Activated T-helper 2 cell treated with anti-CD3 and anti-CD28 coated beads, Interferon-gamma antibody, Interleukin-2, Interleukin-4, amounts not matched to agents 10 μg/mL and 5 μg/mL and 100 μg/mL, durations not matched to agents 14 hours and 24 hours and 36 hours (primary cell): ENCODE results near the gene HMCN1. TPM values are rescaled to one million over a fixed set of nuclear protein-coding genes. Genes with fewer than 3 reads are reported as not detected.

Experiments
- DNase-seq: peaks from one replicate; pipeline ENCODE4 v3.0.0; 2021; ENCODE audit warnings: low spot score
- H3K27ac Mint-ChIP-seq: one replicate; pipeline ENCODE4 v1.8.0; 2021; ENCODE audit warnings: mixed read lengths
- H3K27me3 Mint-ChIP-seq: one replicate; pipeline ENCODE4 v1.8.0; 2021; ENCODE audit warnings: low read depth, mixed read lengths
- H3K36me3 Mint-ChIP-seq: one replicate; pipeline ENCODE4 v1.8.0; 2021; ENCODE audit warnings: low read depth, mixed read lengths
- H3K4me1 Mint-ChIP-seq: one replicate; pipeline ENCODE4 v1.8.0; 2021; ENCODE audit warnings: low read depth, mixed read lengths
- H3K4me3 Mint-ChIP-seq: one replicate; pipeline ENCODE4 v1.8.0; 2021; ENCODE audit warnings: low read depth, mild to moderate bottlenecking, moderate library complexity, mixed read lengths
- H3K9me3 Mint-ChIP-seq: one replicate; pipeline ENCODE4 v1.8.0; 2021; ENCODE audit warnings: mixed read lengths
- intact Hi-C: fragments of 100-400 bp; cut with micrococcal nuclease; formaldehyde crosslinking; loops from one replicate; pipeline ENCODE4 v1.15.1; 2023
- total RNA-seq: library from RNA; stranded (reverse); gene quantifications from 2 replicates; pipeline ENCODE4 v1.2.3, GENCODE V29; 2022

The HMCN1 gene
- total RNA-seq, 1 donor from 2014 or later, result 0.18 TPM

DNA sequence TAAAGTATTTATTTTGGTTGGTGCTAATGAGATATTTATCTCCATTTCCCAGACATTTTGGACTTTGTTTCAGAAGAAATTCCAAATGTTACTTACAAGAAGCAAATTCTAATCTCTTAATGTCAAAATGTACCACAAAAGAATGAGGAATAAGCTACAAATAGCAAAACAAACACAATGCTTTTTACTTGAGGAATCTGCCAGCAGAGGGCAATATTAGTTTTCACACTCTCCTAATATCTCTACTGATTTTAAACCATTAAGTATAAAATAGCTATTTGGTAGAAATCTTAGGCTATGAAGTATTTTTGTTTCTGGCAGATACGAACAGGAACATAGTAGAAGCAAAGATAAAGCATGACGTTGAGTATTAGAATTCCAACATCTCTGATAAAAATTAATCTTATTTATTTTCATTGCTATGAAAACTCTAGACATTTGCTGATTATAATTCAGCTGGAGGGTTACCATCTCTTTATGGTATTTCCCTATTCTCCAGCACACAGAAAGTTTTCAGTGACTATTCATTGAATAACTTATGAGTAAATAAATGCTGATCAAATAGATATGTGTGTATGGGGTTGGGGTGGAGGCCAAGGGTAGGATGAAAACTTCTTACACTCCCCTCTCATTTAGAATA is 13.4 kb upstream of the HMCN1 start:
- Mint-ChIP-seq H3K36me3 (no peaks in the 10 kb centered on the region), H3K9me3 (no peaks in the 10 kb centered on the region), H3K4me1 (no peaks in the 10 kb centered on the region), H3K27ac (no peak overlapping the region), H3K27me3 (peaks cover 33% of the 10 kb centered on the region), H3K4me3 (no peak overlapping the region)
- intact Hi-C loops, result no loop called here
- DNase-seq, result no peak

DNA sequence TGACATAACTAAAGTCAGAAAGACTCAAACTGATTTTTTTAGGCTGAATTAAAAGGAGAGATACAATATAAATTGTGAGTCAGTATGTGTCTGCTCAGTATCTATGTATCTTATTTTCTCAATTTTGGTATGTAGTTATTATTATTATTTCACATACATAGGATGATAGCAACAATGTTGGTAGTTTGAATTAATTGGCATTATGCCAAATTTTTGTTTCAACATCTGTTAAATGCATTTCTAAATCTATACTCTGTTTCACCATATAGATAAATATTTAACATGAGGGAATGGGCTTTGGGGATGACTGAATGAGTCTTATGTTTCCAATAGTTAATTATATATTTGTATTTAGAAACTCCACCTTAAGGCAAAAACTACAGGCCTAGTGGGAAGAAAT is 12.6 kb upstream of the HMCN1 start:
- Mint-ChIP-seq H3K9me3 (no peaks in the 10 kb centered on the region), H3K27me3 (peaks cover 31% of the 10 kb centered on the region), H3K4me1 (no peaks in the 10 kb centered on the region), H3K27ac (no peak overlapping the region), H3K36me3 (no peaks in the 10 kb centered on the region), H3K4me3 (no peak overlapping the region)
- intact Hi-C loops, result no loop called here
- DNase-seq, result no peak

GRCh38 chr1:185722098-185722497 is 12.1 kb upstream of the HMCN1 start:
- Mint-ChIP-seq H3K27ac (no peak overlapping the region), H3K36me3 (no peaks in the 10 kb centered on the region), H3K4me3 (no peak overlapping the region), H3K27me3 (peaks cover 31% of the 10 kb centered on the region), H3K9me3 (no peaks in the 10 kb centered on the region), H3K4me1 (no peaks in the 10 kb centered on the region)
- DNase-seq, result no peak
- intact Hi-C loops, result no loop called here

- Mint-ChIP-seq H3K27ac (no peak overlapping the region), H3K9me3 (peaks cover 14% of the 10 kb centered on the region), H3K4me3 (no peak overlapping the region), H3K36me3 (no peaks in the 10 kb centered on the region), H3K27me3 (peaks cover 35% of the 10 kb centered on the region), H3K4me1 (no peaks in the 10 kb centered on the region)
- no peak for DNase-seq
- intact Hi-C loops, result no loop called here
Measured at GRCh38 chr1:185727726-185728125, 6.5 kb upstream of the HMCN1 start.

DNA sequence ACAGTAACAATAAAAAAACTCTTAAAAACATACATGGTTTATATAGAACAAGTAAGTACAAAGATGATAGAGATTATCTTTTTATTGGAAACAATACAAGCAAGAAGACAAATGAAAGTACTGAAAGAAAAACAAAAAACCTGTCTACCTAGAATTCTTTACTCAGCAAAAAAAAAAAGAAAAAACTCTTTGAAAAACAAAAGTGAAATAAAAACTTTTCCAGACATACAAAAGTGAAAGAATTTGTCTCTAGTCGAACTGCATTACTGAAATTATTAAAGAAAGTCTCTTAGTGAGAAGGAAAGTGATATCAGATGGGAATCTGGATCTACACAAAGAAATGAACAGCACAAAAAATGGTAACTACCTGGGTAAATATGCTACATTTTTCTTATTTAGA is 2.7 kb upstream of the HMCN1 start:
- Mint-ChIP-seq H3K9me3 (peaks cover 14% of the 10 kb centered on the region), H3K4me3 (no peak overlapping the region), H3K27me3 (peaks cover 57% of the 10 kb centered on the region), H3K36me3 (no peaks in the 10 kb centered on the region), H3K4me1 (peaks cover 12% of the 10 kb centered on the region), H3K27ac (no peak overlapping the region)
- no peak for DNase-seq
- intact Hi-C loops, result no loop called here

DNA sequence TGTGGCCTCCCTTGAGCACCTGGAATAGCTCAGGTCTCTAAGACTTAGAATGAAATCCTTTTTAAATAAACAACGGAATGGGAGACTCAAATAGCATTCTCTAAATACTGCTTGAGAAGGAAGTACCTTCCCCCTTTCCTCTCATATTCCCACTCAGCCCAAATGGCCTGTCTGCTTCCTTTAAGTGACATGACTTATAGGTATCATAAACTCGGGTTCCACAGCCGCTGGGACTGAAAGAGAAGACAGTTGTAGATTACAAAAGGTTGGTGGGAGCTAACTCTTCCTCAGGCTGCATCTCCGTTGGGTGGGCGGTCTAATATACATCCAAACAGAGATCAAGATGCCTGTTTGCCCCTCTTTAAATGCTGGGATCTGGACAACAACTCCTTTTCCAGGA is 1.2 kb upstream of the HMCN1 start:
- Mint-ChIP-seq H3K27ac (no peak overlapping the region), H3K4me3 (no peak overlapping the region), H3K27me3 (peaks cover 61% of the 10 kb centered on the region), H3K36me3 (no peaks in the 10 kb centered on the region), H3K4me1 (peaks cover 12% of the 10 kb centered on the region), H3K9me3 (peaks cover 14% of the 10 kb centered on the region)
- intact Hi-C loops, result no loop called here
- no peak for DNase-seq

GRCh38 chr1:185734929-185735700 is 924 bp downstream of the HMCN1 start:
- Mint-ChIP-seq H3K27me3 (peaks cover 61% of the 10 kb centered on the region), H3K4me3 (peak overlapping the region; percentile 34), H3K9me3 (peaks cover 17% of the 10 kb centered on the region), H3K36me3 (no peaks in the 10 kb centered on the region), H3K27ac (no peak overlapping the region), H3K4me1 (peaks cover 16% of the 10 kb centered on the region)
- intact Hi-C loops, result no loop called here
- DNase-seq, result no peak

DNA sequence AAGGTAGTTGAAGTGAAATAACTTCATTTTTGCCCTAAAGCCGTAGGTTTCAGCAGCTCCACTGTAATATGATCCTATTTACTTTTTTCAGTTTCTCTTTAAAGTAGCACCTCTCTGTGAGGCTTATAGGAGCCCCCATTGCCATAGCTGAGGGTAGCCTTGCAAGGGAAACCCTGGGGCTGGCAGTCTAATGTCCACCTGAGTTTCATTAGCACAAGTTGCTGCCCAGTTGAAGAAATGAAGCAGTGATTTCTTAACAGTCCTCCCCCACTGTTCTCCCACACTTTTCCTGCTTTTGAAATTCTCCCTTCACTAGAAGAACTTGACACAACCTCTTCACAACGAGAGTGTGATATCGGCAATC is 1.5 kb downstream of the HMCN1 start:
- H3K36me3 Mint-ChIP-seq, result no peaks in the 10 kb centered on the region
- H3K4me1 Mint-ChIP-seq, result peaks cover 17% of the 10 kb centered on the region
- DNase-seq, result no peak
- no peak overlapping the region for H3K27ac Mint-ChIP-seq
- H3K9me3 Mint-ChIP-seq, result peaks cover 18% of the 10 kb centered on the region
- H3K4me3 Mint-ChIP-seq, result no peak overlapping the region
- intact Hi-C loops, result no loop called here
- H3K27me3 Mint-ChIP-seq, result peaks cover 60% of the 10 kb centered on the region

GRCh38 chr1:185739967-185740366 is 5.8 kb downstream of the HMCN1 start:
- H3K27me3 Mint-ChIP-seq, result peaks cover 23% of the 10 kb centered on the region
- H3K27ac Mint-ChIP-seq, result no peak overlapping the region
- peaks cover 8% of the 10 kb centered on the region for H3K4me1 Mint-ChIP-seq
- intact Hi-C loops, result no loop called here
- peaks cover 5% of the 10 kb centered on the region for H3K9me3 Mint-ChIP-seq
- no peak overlapping the region for H3K4me3 Mint-ChIP-seq
- DNase-seq, result no peak
- H3K36me3 Mint-ChIP-seq, result no peaks in the 10 kb centered on the region

DNA sequence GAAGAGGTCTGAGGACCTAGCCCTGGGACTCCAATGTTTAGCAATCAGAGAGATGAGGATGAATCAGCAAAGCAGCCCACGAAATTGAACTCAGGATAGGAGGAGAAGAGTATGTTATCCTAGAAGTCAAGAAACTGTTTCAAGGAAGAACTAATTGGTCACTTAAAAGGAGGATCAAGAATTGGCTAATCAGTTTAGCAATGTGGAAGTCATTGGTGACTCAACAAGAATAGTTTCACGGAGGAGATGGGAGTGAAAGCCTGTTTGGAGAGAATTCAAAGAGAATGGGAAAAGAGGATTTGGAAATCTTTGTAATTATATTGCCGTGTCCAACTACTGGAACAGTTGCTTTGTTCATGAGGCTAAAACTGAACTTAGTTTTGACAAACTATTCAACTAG is 7.4 kb downstream of the HMCN1 start:
- Mint-ChIP-seq H3K4me3 (no peak overlapping the region), H3K27me3 (peaks cover 13% of the 10 kb centered on the region), H3K9me3 (peaks cover 5% of the 10 kb centered on the region), H3K36me3 (no peaks in the 10 kb centered on the region), H3K27ac (no peak overlapping the region), H3K4me1 (peaks cover 5% of the 10 kb centered on the region)
- intact Hi-C loops, result no loop called here
- DNase-seq, result no peak

GRCh38 chr1:185742403-185742802 is 8.2 kb downstream of the HMCN1 start:
- DNase-seq, result no peak
- intact Hi-C loops, result no loop called here
- Mint-ChIP-seq H3K4me1 (peaks cover 5% of the 10 kb centered on the region), H3K36me3 (no peaks in the 10 kb centered on the region), H3K9me3 (peaks cover 5% of the 10 kb centered on the region), H3K27ac (no peak overlapping the region), H3K27me3 (peaks cover 9% of the 10 kb centered on the region), H3K4me3 (no peak overlapping the region)

GRCh38 chr1:185745165-185745564 is 11.0 kb downstream of the HMCN1 start:
- no peak for DNase-seq
- H3K36me3 Mint-ChIP-seq, result no peaks in the 10 kb centered on the region
- H3K4me3 Mint-ChIP-seq, result no peak overlapping the region
- H3K27ac Mint-ChIP-seq, result no peak overlapping the region
- H3K4me1 Mint-ChIP-seq, result peaks cover under 1% of the 10 kb centered on the region
- peaks cover 8% of the 10 kb centered on the region for H3K27me3 Mint-ChIP-seq
- intact Hi-C loops, result no loop called here
- H3K9me3 Mint-ChIP-seq, result peaks cover 1% of the 10 kb centered on the region

GRCh38 chr1:185759061-185759460 is 24.9 kb downstream of the HMCN1 start:
- Mint-ChIP-seq H3K27ac (no peak overlapping the region), H3K4me1 (no peaks in the 10 kb centered on the region), H3K4me3 (no peak overlapping the region), H3K9me3 (no peaks in the 10 kb centered on the region), H3K36me3 (no peaks in the 10 kb centered on the region), H3K27me3 (peaks cover 11% of the 10 kb centered on the region)
- intact Hi-C loops, result no loop called here
- DNase-seq, result no peak
